Mesenchymal stem cell (in vitro differentiated cells and primary cell): Measurements from ENCODE around the gene IZUMO4. TPM values are rescaled to one million over a fixed set of nuclear protein-coding genes. Genes with fewer than 3 reads are reported as not detected.

Experiments
- DNase-seq: peaks from one replicate; pipeline ENCODE4 v3.0.0-alpha.2; 2013
- H2AFZ ChIP-seq: one replicate; pipeline ENCODE4 v1.6.1; 2013; ENCODE audit warnings: low read depth, mild to moderate bottlenecking, control low read depth, inconsistent platforms, low read length, moderate library complexity
- H2AK5ac ChIP-seq: 2 replicates; pipeline ENCODE4 v1.6.1; 2013; ENCODE audit warnings: low read length, moderate library complexity, mild to moderate bottlenecking, inconsistent platforms; ENCODE audit not compliant: severe bottlenecking
- H2BK120ac ChIP-seq: one replicate; pipeline ENCODE4 v1.6.1; 2013; ENCODE audit warnings: low read depth, mild to moderate bottlenecking, inconsistent platforms, low read length, moderate library complexity
- H2BK12ac ChIP-seq, 2 experiments: one replicate each; pipeline ENCODE4 v1.6.1; 2013; ENCODE audit warnings: inconsistent platforms in 2 of 2, low read length in 2 of 2, mild to moderate bottlenecking in 2 of 2, moderate library complexity in 2 of 2, control low read depth in 1 of 2
- H2BK15ac ChIP-seq: one replicate; pipeline ENCODE4 v1.6.1; 2013; ENCODE audit warnings: mild to moderate bottlenecking, low read depth, inconsistent platforms; ENCODE audit not compliant: poor library complexity, severe bottlenecking
- H2BK5ac ChIP-seq: 2 replicates; pipeline ENCODE4 v1.6.1; 2013; ENCODE audit warnings: low read depth, mild to moderate bottlenecking, low read length, control low read depth, inconsistent platforms; ENCODE audit not compliant: poor library complexity, severe bottlenecking
- H3K14ac ChIP-seq, 2 experiments: one replicate each; pipeline ENCODE4 v1.6.1; 2013; ENCODE audit warnings: inconsistent platforms in 2 of 2, low read length in 2 of 2, control low read depth in 1 of 2, mild to moderate bottlenecking in 1 of 2, moderate library complexity in 1 of 2
- H3K18ac ChIP-seq, 2 experiments: one replicate each; pipeline ENCODE4 v1.6.1; 2013; ENCODE audit warnings: inconsistent platforms in 2 of 2, low read length in 2 of 2, control low read depth in 1 of 2, low read depth in 1 of 2, mild to moderate bottlenecking in 1 of 2
- H3K23ac ChIP-seq, 2 experiments: one replicate each; pipeline ENCODE4 v1.6.1; 2013; ENCODE audit warnings: inconsistent platforms in 2 of 2, low read length in 2 of 2, mild to moderate bottlenecking in 2 of 2, moderate library complexity in 2 of 2, control low read depth in 1 of 2
- H3K27ac ChIP-seq: 2 replicates; pipeline ENCODE4 v1.5.1; 2013; ENCODE audit warnings: mild to moderate bottlenecking, moderate library complexity, low read length, control low read depth, inconsistent platforms; ENCODE audit not compliant: poor library complexity, severe bottlenecking
- H3K27me3 ChIP-seq, 2 experiments: 2 replicates each; pipeline versions ENCODE4 v1.6.1 to v1.7.0; 2013; ENCODE audit warnings: low read length in 2 of 2, mild to moderate bottlenecking in 2 of 2, moderate library complexity in 2 of 2, control low read depth in 1 of 2, inconsistent platforms in 1 of 2; ENCODE audit not compliant: control insufficient read depth in 1 of 2, insufficient read depth in 1 of 2
- H3K36me3 ChIP-seq, 2 experiments: 2 replicates each; pipeline versions ENCODE4 v1.6.1 to v1.7.0; 2013; ENCODE audit warnings: low read length in 2 of 2, control low read depth in 1 of 2, inconsistent platforms in 1 of 2, low read depth in 1 of 2, mild to moderate bottlenecking in 1 of 2; ENCODE audit not compliant: insufficient read depth in 2 of 2, control insufficient read depth in 1 of 2
- H3K4ac ChIP-seq, 2 experiments: one replicate each; pipeline ENCODE4 v1.6.1; 2013; ENCODE audit warnings: inconsistent platforms in 2 of 2, low read length in 2 of 2, mild to moderate bottlenecking in 2 of 2, moderate library complexity in 2 of 2, control low read depth in 1 of 2, low read depth in 1 of 2
- H3K4me1 ChIP-seq: 2 replicates; pipeline ENCODE4 v1.6.1; 2013; ENCODE audit warnings: low read depth, low read length, control low read depth; ENCODE audit not compliant: control insufficient read depth, insufficient read depth
- H3K4me2 ChIP-seq: 2 replicates; pipeline ENCODE4 v1.6.1; 2013; ENCODE audit warnings: low read length, mild to moderate bottlenecking, inconsistent platforms; ENCODE audit not compliant: poor library complexity, severe bottlenecking
- H3K4me3 ChIP-seq, 2 experiments: 2 replicates each; pipeline versions ENCODE4 v1.5.1 to v1.7.0; 2013; ENCODE audit warnings: low read length in 2 of 2, mild to moderate bottlenecking in 2 of 2, control low read depth in 1 of 2, low read depth in 1 of 2; ENCODE audit not compliant: insufficient read depth in 1 of 2
- H3K79me1 ChIP-seq: replicated peaks from 2 replicates; pipeline ENCODE4 v1.6.1; 2013; ENCODE audit warnings: mild to moderate bottlenecking, control low read depth, low read length, inconsistent platforms; ENCODE audit not compliant: poor library complexity, severe bottlenecking
- H3K9ac ChIP-seq: 2 replicates; pipeline ENCODE4 v1.7.0; 2013; ENCODE audit warnings: mild to moderate bottlenecking, low read length, moderate library complexity
- H3K9me3 ChIP-seq: 2 replicates; pipeline ENCODE4 v1.7.0; 2013; ENCODE audit warnings: mild to moderate bottlenecking, low read length; ENCODE audit not compliant: control insufficient read depth
- H4K8ac ChIP-seq: one replicate; pipeline ENCODE4 v1.6.1; 2013; ENCODE audit warnings: inconsistent platforms, mild to moderate bottlenecking, low read length, moderate library complexity
- H4K91ac ChIP-seq: one replicate; pipeline ENCODE4 v1.6.1; 2013; ENCODE audit warnings: mild to moderate bottlenecking, low read length, inconsistent platforms
- WGBS: methylation state at CpG from one replicate; pipeline ENCODE4 v1.1.7; 2013; ENCODE audit warnings: mixed read lengths; 5-methylcytosine and 5-hydroxymethylcytosine counted together
- polyA plus RNA-seq, 2 experiments: library from polyadenylated mRNA; stranded (reverse); fragments of 200-250 nt; gene quantifications; one replicate each; pipeline ENCODE4 v1.2.3, GENCODE V29; 2013

The IZUMO4 gene, protein sequence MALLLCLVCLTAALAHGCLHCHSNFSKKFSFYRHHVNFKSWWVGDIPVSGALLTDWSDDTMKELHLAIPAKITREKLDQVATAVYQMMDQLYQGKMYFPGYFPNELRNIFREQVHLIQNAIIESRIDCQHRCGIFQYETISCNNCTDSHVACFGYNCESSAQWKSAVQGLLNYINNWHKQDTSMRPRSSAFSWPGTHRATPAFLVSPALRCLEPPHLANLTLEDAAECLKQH
- polyA plus RNA-seq (2013, experiment 1 of 2) = 2.2 TPM
- 2.1 TPM for polyA plus RNA-seq (2013, experiment 2 of 2)

DNA sequence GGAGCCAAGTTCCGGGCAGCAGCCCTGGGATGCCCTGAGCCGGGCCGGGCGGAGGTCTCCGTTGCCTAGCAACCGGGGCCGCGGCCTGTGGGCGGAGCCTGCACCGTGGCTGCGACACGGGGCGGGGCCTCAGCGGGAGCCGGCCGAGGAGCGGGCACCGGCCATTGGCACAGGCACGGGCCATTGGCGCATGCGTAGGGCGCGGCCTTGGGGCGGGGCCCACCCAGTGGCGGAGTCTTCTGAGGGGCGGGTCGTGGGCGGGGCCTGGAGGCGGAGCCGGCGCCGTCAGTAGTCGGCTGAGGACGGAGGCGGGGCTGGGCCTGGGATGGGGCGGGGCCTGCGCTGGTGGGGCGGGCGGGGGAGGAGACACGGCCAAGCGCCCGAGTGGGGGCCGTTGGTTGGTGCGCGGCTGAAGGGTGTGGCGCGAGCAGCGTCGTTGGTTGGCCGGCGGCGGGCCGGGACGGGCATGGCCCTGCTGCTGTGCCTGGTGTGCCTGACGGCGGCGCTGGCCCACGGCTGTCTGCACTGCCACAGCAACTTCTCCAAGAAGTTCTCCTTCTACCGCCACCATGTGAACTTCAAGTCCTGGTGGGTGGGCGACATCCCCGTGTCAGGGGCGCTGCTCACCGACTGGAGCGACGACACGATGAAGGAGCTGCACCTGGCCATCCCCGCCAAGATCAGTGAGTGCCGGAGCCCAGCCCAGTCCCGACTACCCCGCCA lies at the start of gene IZUMO4:
IZUMO4 (plus strand) TSS at position 436 of the 723 bp plus-strand sequence; CDS start at position 467, 31 bp downstream.
- H3K18ac ChIP-seq = peak within 1 kb of the TSS; percentile 85 to 87
- H3K9me3 ChIP-seq = no peaks in the 10 kb centered on the region
- H2AFZ ChIP-seq = peak within 1 kb of the TSS; percentile 32
- H3K79me1 ChIP-seq = peaks cover 9% of the 10 kb centered on the region
- H3K27ac ChIP-seq = peak within 1 kb of the TSS; percentile 67
- peaks cover 24% of the 10 kb centered on the region for H3K4me1 ChIP-seq
- peak within 1 kb of the TSS in 1 of 2 experiments; percentile 66 for H3K4ac ChIP-seq
- peak within 1 kb of the TSS in 1 of 2 experiments; percentile 76 for H3K14ac ChIP-seq
- H3K36me3 ChIP-seq = peaks cover 39 to 45% of the 10 kb centered on the region in 2 experiments
- H2BK120ac ChIP-seq = peak within 1 kb of the TSS; percentile 98
- no peak within 1 kb of the TSS for H2BK12ac ChIP-seq
- H3K4me2 ChIP-seq = peak within 1 kb of the TSS; percentile 93
- H3K23ac ChIP-seq = peak within 1 kb of the TSS in 1 of 2 experiments; percentile 66
- H3K4me3 ChIP-seq = peak within 1 kb of the TSS; percentile 79
- peak within 1 kb of the TSS; percentile 84 for H2BK5ac ChIP-seq
- DNase-seq = peak; percentile 95
- 2% methylated on average over 48 of the region's 70 CpGs for WGBS
- H4K91ac ChIP-seq = peak within 1 kb of the TSS; percentile 92
- H2BK15ac ChIP-seq = peak within 1 kb of the TSS; percentile 100
- no peaks in the 10 kb centered on the region for H3K27me3 ChIP-seq
- H3K9ac ChIP-seq = peak within 1 kb of the TSS; percentile 91
- H4K8ac ChIP-seq = peak within 1 kb of the TSS; percentile 97
- H2AK5ac ChIP-seq = no peak within 1 kb of the TSS

GRCh38 chr19:2047076-2047448 lies 49.7 kb upstream of the IZUMO4 start:
- Histone ChIP-seq H3K36me3 (peaks cover 52 to 71% of the 10 kb centered on the region in 2 experiments), H2AFZ (no peak overlapping the region), H2AK5ac (no peak overlapping the region), H2BK120ac (no peak overlapping the region), H2BK5ac (no peak overlapping the region), H3K27me3 (no peaks in the 10 kb centered on the region), H2BK15ac (peak overlapping the region; percentile 53), H3K4ac (no peak overlapping the region), H3K4me3 (no peak overlapping the region), H3K79me1 (peaks cover 38% of the 10 kb centered on the region), H3K4me1 (peaks cover 72% of the 10 kb centered on the region), H3K14ac (peak overlapping the region in 1 of 2 experiments; percentile 29), H2BK12ac (no peak overlapping the region), H4K8ac (no peak overlapping the region), H3K23ac (no peak overlapping the region), H3K4me2 (no peak overlapping the region), H3K18ac (peak overlapping the region in 1 of 2 experiments; percentile 43), H3K27ac (no peak overlapping the region), H3K9ac (no peak overlapping the region), H4K91ac (no peak overlapping the region), H3K9me3 (no peaks in the 10 kb centered on the region)
- DNase-seq = no peak
- WGBS = 86% methylated on average over 6 of the region's 6 CpGs

DNA sequence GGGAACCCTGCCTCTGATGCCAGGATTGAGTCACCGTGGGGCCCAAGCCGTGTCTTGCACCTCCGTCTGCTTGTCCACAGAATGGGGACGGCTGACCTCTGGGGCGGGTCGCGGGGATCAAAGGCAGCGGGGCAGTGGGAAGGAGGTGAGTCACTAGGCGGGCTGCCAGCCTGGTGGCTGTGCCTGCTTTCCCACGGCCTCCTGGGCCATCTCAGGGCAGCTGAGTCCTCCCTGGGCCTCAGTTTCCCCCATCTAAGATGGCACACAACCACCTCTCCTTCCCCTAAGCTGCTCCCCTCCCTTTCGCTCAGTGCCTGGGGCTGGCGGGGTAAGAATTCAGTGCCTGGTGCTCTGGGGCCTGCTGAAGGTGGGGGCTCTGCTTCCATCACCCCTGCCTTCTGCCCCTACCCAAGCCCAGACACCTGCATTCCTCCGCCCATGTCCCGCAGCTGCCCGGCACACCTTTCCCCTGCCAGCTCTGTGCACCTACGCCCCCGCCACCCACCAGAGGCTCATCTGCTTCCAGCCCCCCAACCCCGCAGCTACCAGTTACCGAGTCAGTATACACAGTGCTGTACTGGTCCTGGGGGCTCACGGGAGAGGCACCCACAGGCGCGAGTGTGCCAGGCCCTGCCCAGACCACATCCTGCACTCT lies 49.1 kb upstream of the IZUMO4 start:
- Histone ChIP-seq H3K18ac (peak overlapping the region in 1 of 2 experiments; percentile 43), H3K79me1 (peaks cover 38% of the 10 kb centered on the region), H2AFZ (no peak overlapping the region), H3K27ac (no peak overlapping the region), H2BK15ac (no peak overlapping the region), H3K9ac (no peak overlapping the region), H2BK12ac (no peak overlapping the region), H3K4me1 (peaks cover 68% of the 10 kb centered on the region), H2BK5ac (no peak overlapping the region), H2BK120ac (no peak overlapping the region), H3K4me3 (no peak overlapping the region), H4K91ac (peak overlapping the region; percentile 2), H3K23ac (no peak overlapping the region), H3K4me2 (no peak overlapping the region), H3K9me3 (no peaks in the 10 kb centered on the region), H3K14ac (peak overlapping the region in 1 of 2 experiments; percentile 29), H3K27me3 (no peaks in the 10 kb centered on the region), H3K36me3 (peaks cover 48 to 66% of the 10 kb centered on the region in 2 experiments), H2AK5ac (no peak overlapping the region), H3K4ac (peak overlapping the region in 1 of 2 experiments; percentile 10), H4K8ac (no peak overlapping the region)
- WGBS = 84% methylated on average over 20 of the region's 22 CpGs
- peak; percentile 61 for DNase-seq
